GM06990 (cell line): ENCODE results near the gene ALPP.
"Not testable (repeated sequence)": the region's sequence is repeated elsewhere in the genome, so short reads cannot be mapped to it uniquely, and the experiment has no call there.

Experiments used
- DNase-seq: peaks from one replicate; pipeline ENCODE4 v3.0.0-alpha.2; 2011; ENCODE audit not compliant: insufficient read length; ENCODE audit errors: extremely low read depth
- H3K27me3 ChIP-seq: replicated peaks from 2 replicates; pipeline ENCODE4 v1.6.0; 2011; ENCODE audit warnings: low read length; ENCODE audit not compliant: control insufficient read depth, insufficient read depth
- H3K36me3 ChIP-seq: 2 replicates; pipeline ENCODE4 v1.5.1; 2011; ENCODE audit warnings: low read length; ENCODE audit not compliant: control insufficient read depth, insufficient read depth
- H3K4me3 ChIP-seq: replicated peaks from 2 replicates; pipeline ENCODE4 v1.5.1; 2011; ENCODE audit warnings: low read depth, mild to moderate bottlenecking, control low read depth, low read length
- CTCF ChIP-seq: IDR thresholded peaks from 2 replicates; pipeline ENCODE4 v1.5.1; 2011; ENCODE audit warnings: low read length, control low read depth, mild to moderate bottlenecking, inconsistent platforms; ENCODE audit not compliant: insufficient read depth, poor library complexity, severe bottlenecking

ALPP gene

GRCh38 chr2:232378735-232379151 lies at the start of gene ALPP:
Gene ALPP, plus strand, starts transcription at chr2:232378751. Its CDS starts 52 bp downstream, at chr2:232378803.
- H3K36me3 ChIP-seq, H3K4me3 ChIP-seq, H3K27me3 ChIP-seq, DNase-seq: not testable (repeated sequence)

DNA sequence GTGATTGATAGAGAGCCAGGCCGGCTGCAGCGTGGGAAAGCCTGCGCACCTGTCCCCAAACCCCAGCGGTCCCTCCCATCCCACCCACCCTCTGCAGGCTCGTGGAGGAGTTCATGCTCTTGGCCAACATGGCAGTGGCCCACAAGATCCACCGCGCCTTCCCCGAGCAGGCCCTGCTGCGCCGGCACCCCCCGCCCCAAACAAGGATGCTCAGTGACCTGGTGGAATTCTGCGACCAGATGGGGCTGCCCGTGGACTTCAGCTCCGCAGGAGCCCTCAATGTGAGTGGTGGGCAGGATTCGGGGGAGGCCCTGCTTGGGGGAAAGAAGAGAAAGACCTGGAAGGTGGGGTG lies 48.9 kb upstream of the ALPP start:
- Histone ChIP-seq H3K36me3 (no peaks in the 10 kb centered on the region), H3K4me3 (no peak overlapping the region), H3K27me3 (no peaks in the 10 kb centered on the region)
- DNase-seq = no peak
- no peak for TF ChIP-seq CTCF

GRCh38 chr2:232330068-232330999 lies 48.2 kb upstream of the ALPP start:
- Histone ChIP-seq H3K27me3 (no peaks in the 10 kb centered on the region), H3K4me3 (no peak overlapping the region)

DNA sequence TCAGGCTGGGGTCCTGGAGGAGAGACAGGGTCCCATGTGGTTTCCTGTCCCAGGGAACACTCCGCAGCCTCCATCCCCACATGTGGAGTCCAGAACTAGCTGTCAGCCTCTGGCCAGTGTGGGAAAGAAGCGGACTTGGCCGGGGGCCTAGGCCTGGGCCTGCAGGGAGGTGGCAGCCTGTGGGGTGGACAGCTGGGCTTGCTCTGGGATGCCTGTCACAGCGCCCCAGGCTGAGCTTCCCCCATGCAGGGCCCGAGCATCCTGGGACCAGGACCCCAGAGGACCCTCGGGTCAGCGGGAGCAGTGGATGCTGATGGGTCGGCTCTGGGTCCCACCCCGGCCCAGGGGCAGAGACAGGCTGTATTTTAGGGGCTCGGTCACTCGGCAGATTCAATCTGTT lies 47.5 kb upstream of the ALPP start:
- not testable (repeated sequence) for DNase-seq, H3K4me3 ChIP-seq, H3K27me3 ChIP-seq, H3K36me3 ChIP-seq

More at GRCh38 chr2:232330068-232330999, 48.2 kb upstream of the ALPP start:
- no peak for DNase-seq
- TF ChIP-seq CTCF = no peak
- no peaks in the 10 kb centered on the region for H3K36me3 ChIP-seq

DNA sequence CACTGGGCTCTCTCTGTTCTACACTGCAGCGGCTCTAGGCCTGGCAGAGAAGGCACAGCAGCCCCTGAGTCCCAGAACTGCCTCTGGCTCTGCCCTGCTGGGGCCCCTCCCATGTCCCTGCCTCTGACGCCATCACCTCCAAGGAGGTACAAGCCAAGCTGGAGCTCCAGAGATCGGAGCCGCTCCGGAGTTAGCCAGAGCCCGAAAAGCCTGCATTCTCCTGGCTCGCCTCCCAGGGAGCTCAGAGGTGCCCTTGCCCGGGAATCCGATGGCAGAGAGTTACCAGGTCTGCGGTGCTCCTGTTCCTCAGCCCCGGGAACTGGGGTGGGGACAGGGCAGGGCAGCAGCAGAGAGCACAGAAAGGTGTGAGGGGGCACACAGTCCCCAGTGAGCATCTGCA lies 46.9 kb upstream of the ALPP start:
- not testable (repeated sequence) for H3K27me3 ChIP-seq, H3K36me3 ChIP-seq, H3K4me3 ChIP-seq, DNase-seq

DNA sequence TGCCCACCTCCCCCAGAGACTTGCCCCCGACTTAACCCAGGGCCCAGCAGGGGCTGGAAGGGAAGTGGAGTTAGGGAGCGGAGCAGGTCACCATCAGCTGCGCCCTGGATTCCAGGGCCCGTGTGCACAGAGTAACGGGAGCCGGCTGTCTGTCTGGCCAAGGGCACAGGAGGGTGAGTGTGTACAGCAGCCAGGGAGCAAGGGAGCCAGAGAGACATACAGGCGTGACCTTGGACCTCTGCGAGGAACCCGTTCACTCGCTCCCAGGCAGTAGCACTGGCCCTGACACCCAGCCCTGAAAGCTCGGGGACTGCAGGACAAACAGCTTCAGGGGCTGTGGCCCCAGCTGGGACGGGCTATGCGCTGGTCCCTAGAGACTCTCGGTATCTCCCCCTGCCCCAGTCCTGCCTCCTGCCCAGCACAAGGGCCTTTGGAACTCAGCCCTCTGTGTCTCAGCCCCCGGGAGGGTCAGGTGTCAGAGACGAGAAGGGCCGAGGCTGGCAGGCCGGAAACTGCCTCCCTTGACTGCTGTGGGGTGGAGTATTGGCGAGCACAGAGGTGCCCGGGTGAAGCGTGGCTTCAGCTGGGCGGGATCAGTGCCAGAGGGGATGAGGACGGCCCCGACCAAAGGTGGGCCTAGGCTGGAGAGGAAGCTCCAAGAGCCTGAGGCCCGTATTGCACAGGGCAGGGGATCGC lies 46.2 kb upstream of the ALPP start:
- not testable (repeated sequence) for DNase-seq, H3K27me3 ChIP-seq, H3K4me3 ChIP-seq, H3K36me3 ChIP-seq

DNA sequence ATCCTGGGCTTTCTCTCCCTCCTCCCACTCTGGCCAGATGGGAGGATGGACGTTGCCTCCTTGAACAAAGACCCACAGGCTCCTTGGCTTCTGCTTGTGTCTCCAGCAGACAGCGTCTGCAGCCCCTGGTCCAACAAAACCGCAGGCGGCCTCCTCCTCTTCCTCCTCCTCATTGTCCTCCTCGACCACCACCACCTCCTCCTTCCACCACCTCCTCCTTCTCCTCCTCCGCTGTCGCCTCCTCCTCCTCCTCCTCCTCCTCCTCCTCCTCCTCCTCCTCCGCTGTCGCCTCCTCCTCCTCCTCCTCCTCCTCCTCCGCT lies 45.7 kb upstream of the ALPP start:
- DNase-seq = no peak
- Histone ChIP-seq H3K36me3 (peaks cover 1% of the 10 kb centered on the region), H3K4me3 (no peak overlapping the region), H3K27me3 (no peaks in the 10 kb centered on the region)
- no peak for TF ChIP-seq CTCF
